Measurements from ENCODE around the gene FABP2.

DNA sequence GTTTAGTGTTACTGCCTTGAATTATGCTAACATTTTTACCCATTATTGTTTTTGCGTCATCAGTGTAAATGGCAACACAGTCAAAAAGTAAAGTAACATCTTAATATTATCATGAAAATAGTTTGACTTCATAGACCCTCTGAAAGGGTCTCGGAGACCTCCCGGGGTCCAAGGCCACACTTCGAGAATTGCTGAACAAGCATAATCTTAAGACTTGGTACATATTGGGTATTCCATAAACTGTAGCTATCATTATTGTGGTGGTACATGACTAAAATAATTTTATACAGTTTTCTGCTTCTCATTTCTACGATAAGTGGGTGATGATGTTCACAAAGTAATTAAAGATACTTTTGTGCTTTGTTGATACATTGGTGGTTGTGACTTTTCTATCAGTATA, 32.6 kb downstream of the FABP2 start:
- TF ChIP-seq, protein P1, sequence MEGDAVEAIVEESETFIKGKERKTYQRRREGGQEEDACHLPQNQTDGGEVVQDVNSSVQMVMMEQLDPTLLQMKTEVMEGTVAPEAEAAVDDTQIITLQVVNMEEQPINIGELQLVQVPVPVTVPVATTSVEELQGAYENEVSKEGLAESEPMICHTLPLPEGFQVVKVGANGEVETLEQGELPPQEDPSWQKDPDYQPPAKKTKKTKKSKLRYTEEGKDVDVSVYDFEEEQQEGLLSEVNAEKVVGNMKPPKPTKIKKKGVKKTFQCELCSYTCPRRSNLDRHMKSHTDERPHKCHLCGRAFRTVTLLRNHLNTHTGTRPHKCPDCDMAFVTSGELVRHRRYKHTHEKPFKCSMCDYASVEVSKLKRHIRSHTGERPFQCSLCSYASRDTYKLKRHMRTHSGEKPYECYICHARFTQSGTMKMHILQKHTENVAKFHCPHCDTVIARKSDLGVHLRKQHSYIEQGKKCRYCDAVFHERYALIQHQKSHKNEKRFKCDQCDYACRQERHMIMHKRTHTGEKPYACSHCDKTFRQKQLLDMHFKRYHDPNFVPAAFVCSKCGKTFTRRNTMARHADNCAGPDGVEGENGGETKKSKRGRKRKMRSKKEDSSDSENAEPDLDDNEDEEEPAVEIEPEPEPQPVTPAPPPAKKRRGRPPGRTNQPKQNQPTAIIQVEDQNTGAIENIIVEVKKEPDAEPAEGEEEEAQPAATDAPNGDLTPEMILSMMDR (IDR thresholded peaks at IDR 0.05): no peak
- TF ChIP-seq EP300 (IDR thresholded peaks at IDR 0.05) (no peak), POLR2A (IDR thresholded peaks at IDR 0.05) (no peak)
